ENCODE data around the gene TF.

Gene TF

DNA sequence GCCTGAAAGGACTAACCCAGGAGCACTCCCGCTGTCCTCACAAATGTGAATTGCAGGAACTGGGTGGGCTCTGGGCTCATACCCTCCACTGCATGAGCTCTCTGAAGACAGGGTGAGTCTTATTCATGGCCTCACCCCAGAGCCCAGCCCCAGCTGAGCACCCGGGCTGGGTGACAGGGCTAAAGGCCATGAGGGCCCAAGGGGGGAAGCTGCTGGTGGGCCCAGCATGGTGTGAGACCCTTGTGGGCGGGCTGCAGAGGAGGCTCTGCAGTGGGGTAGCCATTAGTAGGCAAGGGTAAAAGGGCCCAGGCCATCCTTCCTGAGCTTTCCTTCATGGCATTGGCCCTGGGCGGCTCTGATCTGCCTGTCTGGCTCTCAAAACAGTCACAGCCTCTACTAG, 89.8 kb downstream of the TF start:
- no peak for TF ChIP-seq POLR2AphosphoS5 (IDR thresholded peaks at IDR 0.05; ENCODE audit: low read depth, low read length)
- TF ChIP-seq SIN3A (IDR thresholded peaks at IDR 0.05; ENCODE audit: borderline replicate concordance, insufficient read depth, low read length): no peak
- TF ChIP-seq FOXP2 (optimal IDR thresholded peaks at IDR 0.05; ENCODE audit: borderline replicate concordance, extremely low read depth, extremely low read length, insufficient read depth): no peak
- TF ChIP-seq REST (IDR thresholded peaks at IDR 0.05; ENCODE audit: insufficient read depth in 1 of 2, low read depth in 2 of 2, low read length in 2 of 2): no peak
- no peak for TF ChIP-seq TAF1 (IDR thresholded peaks at IDR 0.05; ENCODE audit: borderline replicate concordance, insufficient read depth, low read length)

- TF ChIP-seq REST (IDR thresholded peaks at IDR 0.05; ENCODE audit: insufficient read depth in 1 of 2, low read depth in 2 of 2, low read length in 2 of 2) (no peak), FOXP2 (optimal IDR thresholded peaks at IDR 0.05; ENCODE audit: borderline replicate concordance, extremely low read depth, extremely low read length, insufficient read depth) (no peak), SIN3A (IDR thresholded peaks at IDR 0.05; ENCODE audit: borderline replicate concordance, insufficient read depth, low read length) (no peak), TAF1 (IDR thresholded peaks at IDR 0.05; ENCODE audit: borderline replicate concordance, insufficient read depth, low read length) (no peak), POLR2AphosphoS5 (IDR thresholded peaks at IDR 0.05; ENCODE audit: low read depth, low read length) (no peak)
Observed at GRCh38 chr3:133836497-133837158, 90.4 kb downstream of the TF start.

DNA sequence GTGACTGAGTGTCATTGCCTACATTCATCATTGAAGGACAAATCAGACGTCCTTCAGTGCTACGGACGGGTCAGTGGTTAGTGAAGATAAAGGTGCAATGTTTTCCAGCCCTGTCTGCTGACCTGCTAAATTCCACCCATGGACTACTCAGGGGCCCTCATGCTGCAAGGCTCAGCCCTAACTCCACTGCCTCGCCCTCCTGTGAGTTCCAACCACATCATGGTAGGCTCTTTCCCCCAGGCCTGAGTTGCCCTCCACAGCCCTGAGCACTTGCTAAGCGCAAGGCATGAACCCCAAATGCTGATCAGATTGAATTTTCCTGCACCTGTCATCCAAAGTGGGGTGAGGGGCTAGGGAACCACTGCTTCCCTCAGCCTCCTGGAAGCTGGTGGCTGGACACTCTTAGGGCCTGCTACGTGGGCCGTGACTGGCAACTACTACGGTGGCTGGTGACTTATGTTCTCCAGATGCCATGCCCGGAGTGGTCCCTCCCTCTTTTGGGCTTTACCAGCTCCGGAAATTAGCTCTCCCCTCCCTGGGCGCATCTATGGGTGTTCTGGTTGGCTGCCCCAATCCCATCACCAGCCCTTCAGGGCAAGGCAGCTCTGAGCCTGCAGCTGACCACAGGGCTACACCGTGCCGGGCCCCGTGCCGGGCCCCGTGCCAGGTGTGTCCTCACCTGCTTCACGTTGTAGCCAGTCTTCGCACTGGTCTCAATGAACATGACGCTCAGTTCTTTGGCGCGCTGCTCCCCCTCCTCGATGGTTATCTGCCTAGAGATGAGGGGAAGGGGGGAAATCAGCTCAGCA, 91.5 kb downstream of the TF start:
- TF ChIP-seq TAF1 (IDR thresholded peaks at IDR 0.05; ENCODE audit: borderline replicate concordance, insufficient read depth, low read length) (no peak), FOXP2 (optimal IDR thresholded peaks at IDR 0.05; ENCODE audit: borderline replicate concordance, extremely low read depth, extremely low read length, insufficient read depth) (no peak), SIN3A (IDR thresholded peaks at IDR 0.05; ENCODE audit: borderline replicate concordance, insufficient read depth, low read length) (no peak), REST (IDR thresholded peaks at IDR 0.05; ENCODE audit: insufficient read depth in 1 of 2, low read depth in 2 of 2, low read length in 2 of 2) (no peak), POLR2AphosphoS5 (IDR thresholded peaks at IDR 0.05; ENCODE audit: low read depth, low read length) (no peak)

DNA sequence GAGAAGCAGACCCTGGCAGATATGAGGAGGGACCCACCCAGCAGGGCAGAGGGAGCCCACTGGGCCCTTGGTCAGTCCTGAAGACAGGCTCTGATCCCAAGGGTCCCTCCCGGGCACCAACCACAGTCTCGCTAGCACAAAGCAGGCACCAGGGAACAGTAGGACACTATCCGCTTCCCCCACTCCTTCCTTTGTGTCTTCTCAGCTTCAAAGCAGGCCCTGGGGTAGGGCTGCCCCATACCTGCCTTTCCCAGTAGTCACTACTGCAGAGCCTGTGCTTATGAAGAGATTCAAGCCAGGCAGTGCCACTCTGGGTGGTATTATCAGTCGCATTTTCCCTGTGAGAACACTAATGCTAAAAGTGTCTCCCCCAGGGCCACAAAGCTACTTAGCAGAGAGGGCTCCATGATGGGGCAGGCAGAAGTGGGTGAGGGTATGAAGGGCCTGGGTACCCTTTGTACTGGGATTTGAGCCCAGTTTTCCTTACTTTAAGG, 92.2 kb downstream of the TF start:
- TF ChIP-seq REST (IDR thresholded peaks at IDR 0.05; ENCODE audit: insufficient read depth in 1 of 2, low read depth in 2 of 2, low read length in 2 of 2): no peak
- no peak for TF ChIP-seq FOXP2 (optimal IDR thresholded peaks at IDR 0.05; ENCODE audit: borderline replicate concordance, extremely low read depth, extremely low read length, insufficient read depth)
- no peak for TF ChIP-seq SIN3A (IDR thresholded peaks at IDR 0.05; ENCODE audit: borderline replicate concordance, insufficient read depth, low read length)
- no peak for TF ChIP-seq POLR2AphosphoS5 (IDR thresholded peaks at IDR 0.05; ENCODE audit: low read depth, low read length)
- no peak for TF ChIP-seq TAF1 (IDR thresholded peaks at IDR 0.05; ENCODE audit: borderline replicate concordance, insufficient read depth, low read length)

Measured in PFSK-1 (cell line).